Right atrium auricular region (tissue), 2 donors: ENCODE results near the gene TFEB. TPM values are rescaled to one million over a fixed set of nuclear protein-coding genes. Genes with fewer than 3 reads are reported as not detected.

Experiments
- DNase-seq: peaks from one replicate; pipeline ENCODE4 v3.0.0-alpha.2; 2019; ENCODE audit warnings: low spot score
- H3K27ac ChIP-seq, 2 donors: fragments of 200-600 bp; sonication (generic); 1 replicate in 1 of 2; 2 replicates in 1 of 2; pipeline ENCODE4 v1.5.1; 2016 to 2019
- H3K27me3 ChIP-seq, 2 donors: fragments of 200-600 bp; sonication (generic); one replicate each; pipeline versions ENCODE4 v1.5.1 to v1.6.0; 2017 to 2019
- H3K36me3 ChIP-seq: fragments of 200-600 bp; sonication (generic); one replicate; pipeline ENCODE4 v1.5.1; 2016
- H3K4me1 ChIP-seq, 2 donors: fragments of 200-600 bp; sonication (generic); one replicate each; pipeline versions ENCODE4 v1.5.1 to v1.6.0; 2017 to 2019
- H3K4me3 ChIP-seq, 2 donors: fragments of 200-600 bp; sonication (generic); 1 replicate in 1 of 2; 2 replicates in 1 of 2; pipeline ENCODE4 v1.5.1; 2017 to 2019; ENCODE audit warnings: mild to moderate bottlenecking in 1 of 2, moderate library complexity in 1 of 2
- H3K9me3 ChIP-seq, 2 donors: fragments of 200-600 bp; sonication (generic); one replicate each; pipeline ENCODE4 v1.5.1; 2019
- CTCF ChIP-seq, 2 donors: fragments of 200-600 bp; sonication (generic); IDR thresholded peaks; one replicate each; pipeline ENCODE4 v1.5.1; 2019; ENCODE audit warnings: antibody characterized with exemption in 2 of 2
- total RNA-seq, 2 donors: library from RNA; depleted of rRNA; stranded (reverse); fragments of >200 nt; gene quantifications; one replicate each; pipeline ENCODE4 v1.1.0, GENCODE V29; 2016

Gene TFEB
- total RNA-seq, 2 donors from 2014 or later: 31.5 to 35.8 TPM

- Histone ChIP-seq H3K27ac (no peak overlapping the region), H3K36me3 (no peaks in the 10 kb centered on the region), H3K9me3 (no peaks in the 10 kb centered on the region), H3K4me1 (no peaks in the 10 kb centered on the region), H3K4me3 (no peak overlapping the region), H3K27me3 (no peaks in the 10 kb centered on the region)
- no peak for DNase-seq
- no peak for TF ChIP-seq CTCF (IDR thresholded peaks at IDR 0.05)
Measured at GRCh38 chr6:41673704-41674000, 61.8 kb downstream of the TFEB start.

- Histone ChIP-seq H3K27me3 (no peaks in the 10 kb centered on the region), H3K27ac (no peak overlapping the region), H3K36me3 (no peaks in the 10 kb centered on the region), H3K9me3 (no peaks in the 10 kb centered on the region), H3K4me1 (no peaks in the 10 kb centered on the region), H3K4me3 (no peak overlapping the region)
- DNase-seq: no peak
- no peak for TF ChIP-seq CTCF (IDR thresholded peaks at IDR 0.05)
Measured at GRCh38 chr6:41672816-41673703, 62.3 kb downstream of the TFEB start.

- Histone ChIP-seq H3K9me3 (no peaks in the 10 kb centered on the region), H3K27ac (no peak overlapping the region), H3K27me3 (no peaks in the 10 kb centered on the region), H3K4me1 (no peaks in the 10 kb centered on the region), H3K4me3 (no peak overlapping the region), H3K36me3 (no peaks in the 10 kb centered on the region)
- DNase-seq: no peak
- no peak for TF ChIP-seq CTCF (IDR thresholded peaks at IDR 0.05)
Measured at GRCh38 chr6:41672016-41672415, 63.4 kb downstream of the TFEB start.

- no peaks in the 10 kb centered on the region for H3K9me3 ChIP-seq
- H3K27me3 ChIP-seq: no peaks in the 10 kb centered on the region
- no peak overlapping the region for H3K27ac ChIP-seq
- TF ChIP-seq CTCF (IDR thresholded peaks at IDR 0.05): no peak
- no peaks in the 10 kb centered on the region for H3K4me1 ChIP-seq
- H3K4me3 ChIP-seq: no peak overlapping the region
- no peak for DNase-seq
- no peaks in the 10 kb centered on the region for H3K36me3 ChIP-seq
Measured at GRCh38 chr6:41671376-41671775, 64.0 kb downstream of the TFEB start.

GRCh38 chr6:41670703-41671360 lies 64.6 kb downstream of the TFEB start:
- no peak overlapping the region for H3K27ac ChIP-seq
- TF ChIP-seq CTCF (IDR thresholded peaks at IDR 0.05): no peak
- H3K4me1 ChIP-seq: no peaks in the 10 kb centered on the region
- no peaks in the 10 kb centered on the region for H3K27me3 ChIP-seq
- H3K36me3 ChIP-seq: no peaks in the 10 kb centered on the region
- no peak overlapping the region for H3K4me3 ChIP-seq
- H3K9me3 ChIP-seq: no peaks in the 10 kb centered on the region
- no peak for DNase-seq
